Liver (tissue), 3 donors: ENCODE measurements around the gene ASH1L.

Source experiments
- EGR1 ChIP-seq, 2 donors: IDR thresholded peaks; 2 replicates each; pipeline ENCODE4 v1.6.1; 2016 to 2018; ENCODE audit warnings: antibody characterized with exemption in 2 of 2, low read depth in 2 of 2
- RAD21 ChIP-seq, 2 donors: IDR thresholded peaks; 2 replicates each; pipeline ENCODE4 v1.6.1; 2016; ENCODE audit warnings: antibody characterized with exemption in 2 of 2, mild to moderate bottlenecking in 2 of 2
- YY1 ChIP-seq: IDR thresholded peaks from 2 replicates; pipeline ENCODE4 v1.6.1; 2016; ENCODE audit warnings: antibody characterized with exemption, mild to moderate bottlenecking
- TF ChIP-seq, protein P1 (sequence below): fragments of 150-350 bp; IDR thresholded peaks from 2 replicates; pipeline ENCODE4 v1.5.1; 2017; ENCODE audit warnings: improper control_type of control experiment, low read depth, low read length; ENCODE audit not compliant: missing input control
- TF ChIP-seq, protein P2 (sequence below): IDR thresholded peaks from 2 replicates; pipeline ENCODE4 v1.6.1; 2016; ENCODE audit warnings: antibody characterized with exemption
- TF ChIP-seq, protein P3 (sequence below): IDR thresholded peaks from 2 replicates; pipeline ENCODE4 v1.6.1; 2016; ENCODE audit warnings: antibody characterized with exemption, mild to moderate bottlenecking
- donor health status: healthy.
- donor health status: healthy.

DNA sequence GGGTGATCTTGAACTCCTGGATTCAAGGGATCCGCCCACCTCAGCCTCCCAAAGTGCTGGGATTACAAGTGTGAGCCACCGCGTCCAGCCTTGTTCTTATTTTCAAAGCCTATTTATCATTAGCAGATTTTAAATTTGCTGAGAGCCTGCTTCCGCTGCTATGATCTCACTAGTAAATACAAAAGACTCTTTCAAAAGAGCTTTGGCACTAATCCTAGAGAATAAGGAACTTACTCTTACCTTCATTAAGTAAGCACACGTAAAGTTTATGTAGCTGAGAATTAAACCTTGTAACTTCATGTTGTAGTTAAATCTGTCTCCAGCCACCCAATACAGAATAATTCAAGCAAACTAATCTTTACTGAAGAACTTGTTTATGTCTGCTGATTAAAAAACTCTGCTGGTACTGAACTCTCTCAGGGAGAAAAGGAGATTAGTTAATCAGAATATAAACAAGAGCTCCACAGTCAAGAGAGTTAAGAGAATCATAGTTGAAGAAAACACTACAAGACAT is 169.6 kb downstream of the ASH1L start:
- TF ChIP-seq, protein P1, sequence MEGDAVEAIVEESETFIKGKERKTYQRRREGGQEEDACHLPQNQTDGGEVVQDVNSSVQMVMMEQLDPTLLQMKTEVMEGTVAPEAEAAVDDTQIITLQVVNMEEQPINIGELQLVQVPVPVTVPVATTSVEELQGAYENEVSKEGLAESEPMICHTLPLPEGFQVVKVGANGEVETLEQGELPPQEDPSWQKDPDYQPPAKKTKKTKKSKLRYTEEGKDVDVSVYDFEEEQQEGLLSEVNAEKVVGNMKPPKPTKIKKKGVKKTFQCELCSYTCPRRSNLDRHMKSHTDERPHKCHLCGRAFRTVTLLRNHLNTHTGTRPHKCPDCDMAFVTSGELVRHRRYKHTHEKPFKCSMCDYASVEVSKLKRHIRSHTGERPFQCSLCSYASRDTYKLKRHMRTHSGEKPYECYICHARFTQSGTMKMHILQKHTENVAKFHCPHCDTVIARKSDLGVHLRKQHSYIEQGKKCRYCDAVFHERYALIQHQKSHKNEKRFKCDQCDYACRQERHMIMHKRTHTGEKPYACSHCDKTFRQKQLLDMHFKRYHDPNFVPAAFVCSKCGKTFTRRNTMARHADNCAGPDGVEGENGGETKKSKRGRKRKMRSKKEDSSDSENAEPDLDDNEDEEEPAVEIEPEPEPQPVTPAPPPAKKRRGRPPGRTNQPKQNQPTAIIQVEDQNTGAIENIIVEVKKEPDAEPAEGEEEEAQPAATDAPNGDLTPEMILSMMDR, result no peak
- no peak for TF ChIP-seq YY1
- no peak for TF ChIP-seq RAD21 (IDR thresholded peaks at IDR 0.05)
- TF ChIP-seq EGR1 (IDR thresholded peaks at IDR 0.05; ENCODE audit: low read depth in 2 of 2), result no peak
- TF ChIP-seq, protein P2, sequence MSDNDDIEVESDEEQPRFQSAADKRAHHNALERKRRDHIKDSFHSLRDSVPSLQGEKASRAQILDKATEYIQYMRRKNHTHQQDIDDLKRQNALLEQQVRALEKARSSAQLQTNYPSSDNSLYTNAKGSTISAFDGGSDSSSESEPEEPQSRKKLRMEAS, result no peak
- TF ChIP-seq, protein P3, sequence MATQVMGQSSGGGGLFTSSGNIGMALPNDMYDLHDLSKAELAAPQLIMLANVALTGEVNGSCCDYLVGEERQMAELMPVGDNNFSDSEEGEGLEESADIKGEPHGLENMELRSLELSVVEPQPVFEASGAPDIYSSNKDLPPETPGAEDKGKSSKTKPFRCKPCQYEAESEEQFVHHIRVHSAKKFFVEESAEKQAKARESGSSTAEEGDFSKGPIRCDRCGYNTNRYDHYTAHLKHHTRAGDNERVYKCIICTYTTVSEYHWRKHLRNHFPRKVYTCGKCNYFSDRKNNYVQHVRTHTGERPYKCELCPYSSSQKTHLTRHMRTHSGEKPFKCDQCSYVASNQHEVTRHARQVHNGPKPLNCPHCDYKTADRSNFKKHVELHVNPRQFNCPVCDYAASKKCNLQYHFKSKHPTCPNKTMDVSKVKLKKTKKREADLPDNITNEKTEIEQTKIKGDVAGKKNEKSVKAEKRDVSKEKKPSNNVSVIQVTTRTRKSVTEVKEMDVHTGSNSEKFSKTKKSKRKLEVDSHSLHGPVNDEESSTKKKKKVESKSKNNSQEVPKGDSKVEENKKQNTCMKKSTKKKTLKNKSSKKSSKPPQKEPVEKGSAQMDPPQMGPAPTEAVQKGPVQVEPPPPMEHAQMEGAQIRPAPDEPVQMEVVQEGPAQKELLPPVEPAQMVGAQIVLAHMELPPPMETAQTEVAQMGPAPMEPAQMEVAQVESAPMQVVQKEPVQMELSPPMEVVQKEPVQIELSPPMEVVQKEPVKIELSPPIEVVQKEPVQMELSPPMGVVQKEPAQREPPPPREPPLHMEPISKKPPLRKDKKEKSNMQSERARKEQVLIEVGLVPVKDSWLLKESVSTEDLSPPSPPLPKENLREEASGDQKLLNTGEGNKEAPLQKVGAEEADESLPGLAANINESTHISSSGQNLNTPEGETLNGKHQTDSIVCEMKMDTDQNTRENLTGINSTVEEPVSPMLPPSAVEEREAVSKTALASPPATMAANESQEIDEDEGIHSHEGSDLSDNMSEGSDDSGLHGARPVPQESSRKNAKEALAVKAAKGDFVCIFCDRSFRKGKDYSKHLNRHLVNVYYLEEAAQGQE, result no peak
